K562 (cell line): ENCODE data around the gene PRR35. TPM values are rescaled to one million over a fixed set of nuclear protein-coding genes. Genes with fewer than 3 reads are reported as not detected.

Experiments used
- ATAC-seq: fragments of 200-7000 bp; cut with Tn5 transposase; 3 replicates; pipeline ENCODE4 v1.9.1; 2020; ENCODE audit warnings: moderate library complexity
- BruUV-seq: library from RNA; stranded (reverse); fragments of 400-500 nt; replicated peaks from 2 replicates; lab custom pipeline; 2021; lab: Mats Ljungman, UMichigan
- CTCF ChIA-PET: fragments of 300-600 bp; formaldehyde crosslinking; extraction: SDS; loops from one replicate; lab custom pipeline; 2021; ENCODE audit warnings: low intra/inter-chr PET ratio; lab: Yijun Ruan, JAX
- POLR2A ChIA-PET: fragments of 300-600, 350-650 bp; sonication (Branson Sonifier 250); formaldehyde crosslinking; extraction: SDS; loops from one replicate; lab custom pipeline; 2021; ENCODE audit warnings: antibody characterized with exemption, inconsistent platforms; lab: Yijun Ruan, JAX
- DNase-seq, 4 experiments: peaks; one replicate each; pipeline versions ENCODE4 v3.0.0 to v3.0.0-alpha.2; 2011 to 2018; ENCODE audit warnings: low spot score in 3 of 4, mixed read lengths in 3 of 4; ENCODE audit errors: extremely low read depth in 1 of 4
- FAIRE-seq: peaks from 2 replicates; lab custom pipeline; 2011; peaks lifted over from hg19 to GRCh38; lab: Jason Lieb, UNC
- H2AFZ ChIP-seq: 2 replicates; pipeline ENCODE4 v1.6.0; 2011; ENCODE audit warnings: low read depth, low read length, control low read depth, inconsistent platforms
- H3K27ac ChIP-seq: fragments of 200-600 bp; 3 replicates; pipeline ENCODE4 v1.8.0; 2011; ENCODE audit warnings: low read depth, mild to moderate bottlenecking, control low read depth, inconsistent platforms, low read length, moderate library complexity, mixed read lengths; ENCODE audit errors: extremely low read depth
- H3K27me3 ChIP-seq, 2 experiments: fragments of 300-600 bp in 1 of 2; 2 replicates in 1 of 2; 3 replicates in 1 of 2; pipeline versions ENCODE4 v1.6.0 to v1.8.0; 2011; ENCODE audit warnings: inconsistent platforms in 2 of 2, low read length in 2 of 2, mild to moderate bottlenecking in 1 of 2, mixed read lengths in 1 of 2, moderate library complexity in 1 of 2; ENCODE audit not compliant: control insufficient read depth in 2 of 2, insufficient read depth in 2 of 2
- H3K36me3 ChIP-seq: fragments of 300-600 bp; 3 replicates; pipeline ENCODE4 v1.8.0; 2011; ENCODE audit warnings: mild to moderate bottlenecking, low read length, inconsistent platforms; ENCODE audit not compliant: control insufficient read depth, insufficient read depth
- H3K4me1 ChIP-seq, 2 experiments: fragments of 200-600 bp in 1 of 2; replicated peaks in 1 of 2; 2 replicates in 1 of 2; 3 replicates in 1 of 2; pipeline versions ENCODE4 v1.5.1 to v1.8.0; 2011; ENCODE audit warnings: inconsistent platforms in 2 of 2, low read length in 2 of 2, mild to moderate bottlenecking in 1 of 2, mixed read lengths in 1 of 2, moderate library complexity in 1 of 2; ENCODE audit not compliant: control insufficient read depth in 2 of 2, insufficient read depth in 2 of 2
- H3K4me2 ChIP-seq: 2 replicates; pipeline ENCODE4 v1.6.1; 2011; ENCODE audit warnings: low read length, control low read depth, inconsistent platforms, mixed read lengths; ENCODE audit not compliant: insufficient read depth
- H3K4me3 ChIP-seq: fragments of 200-600 bp; sonication (generic), shearing (Covaris generic); 2 replicates; pipeline ENCODE4 v1.5.1; 2016; ENCODE audit warnings: control low read depth, inconsistent platforms
- H3K79me2 ChIP-seq: fragments of 200-600 bp; 3 replicates; pipeline ENCODE4 v1.8.0; 2011; ENCODE audit warnings: low read length, inconsistent platforms; ENCODE audit not compliant: control insufficient read depth, insufficient read depth
- H3K9ac ChIP-seq, 2 experiments: 2 replicates each; pipeline versions ENCODE4 v1.6.0 to v1.6.1; 2011; ENCODE audit warnings: low read depth in 2 of 2, low read length in 2 of 2, control low read depth in 1 of 2, inconsistent platforms in 1 of 2, mild to moderate bottlenecking in 1 of 2, mixed read lengths in 1 of 2; ENCODE audit not compliant: insufficient read depth in 1 of 2
- H3K9me1 ChIP-seq: one replicate; pipeline ENCODE4 v1.6.0; 2011; ENCODE audit warnings: inconsistent platforms, mild to moderate bottlenecking, low read length, moderate library complexity; ENCODE audit not compliant: control insufficient read depth, insufficient read depth
- H3K9me3 ChIP-seq: replicated peaks from 2 replicates; pipeline ENCODE4 v1.5.1; 2011; ENCODE audit warnings: low read depth, low read length, inconsistent platforms; ENCODE audit not compliant: control insufficient read depth, insufficient read depth
- H4K20me1 ChIP-seq: replicated peaks from 2 replicates; pipeline ENCODE4 v1.6.1; 2011; ENCODE audit warnings: low read length, inconsistent platforms, mixed read lengths; ENCODE audit not compliant: control insufficient read depth, insufficient read depth
- NCOR1 ChIP-seq: fragments of 450-650 bp; IDR thresholded peaks from 2 replicates; pipeline ENCODE4 v1.6.1; 2016; ENCODE audit warnings: mild to moderate bottlenecking, moderate library complexity
- NFE2 ChIP-seq: IDR thresholded peaks from 2 replicates; pipeline ENCODE4 v1.6.1; 2014; ENCODE audit warnings: antibody characterized with exemption, low read depth
- TAF9B ChIP-seq: fragments of 450-650 bp; IDR thresholded peaks from 2 replicates; pipeline ENCODE4 v1.6.1; 2018; ENCODE audit warnings: mild to moderate bottlenecking; ENCODE audit not compliant: partially characterized antibody
- ZBTB8A ChIP-seq: fragments of 450-650 bp; IDR thresholded peaks from 2 replicates; pipeline ENCODE4 v1.6.1; 2018; ENCODE audit warnings: mild to moderate bottlenecking, moderate library complexity; ENCODE audit not compliant: partially characterized antibody
- ZNF584 ChIP-seq: fragments of 200-800 bp; sonication (Bioruptor generic); IDR thresholded peaks from 2 replicates; pipeline ENCODE4 v1.6.1; 2016; ENCODE audit warnings: low read depth, mild to moderate bottlenecking, missing genetic modification characterization, missing compliant biosample characterization
- ZNF76 ChIP-seq: fragments of 250-450 bp; sonication (Bioruptor Pico); IDR thresholded peaks from 2 replicates; pipeline ENCODE4 v1.4.0; 2020; ENCODE audit warnings: mild to moderate bottlenecking, moderate library complexity, borderline replicate concordance
- WGBS: fragments of 100-300 bp; shearing (Covaris generic); methylation state at CpG from one replicate; pipeline ENCODE4 v1.1.6; 2016; ENCODE audit warnings: low coverage, mixed read lengths; ENCODE audit not compliant: insufficient coverage; ENCODE audit errors: missing lambda C conversion rate; 5-methylcytosine and 5-hydroxymethylcytosine counted together
- in situ Hi-C: fragments of 300-500 bp; cut with MboI; formaldehyde crosslinking; loops from 4 replicates; pipeline ENCODE4 v1.15.0; 2018; ENCODE audit warnings: inconsistent platforms, mixed read lengths
- intact Hi-C: fragments of 100-400 bp; cut with micrococcal nuclease; formaldehyde crosslinking; loops from 2 replicates; pipeline ENCODE4 v1.14.2; 2022
- polyA plus RNA-seq, 8 experiments: library from polyadenylated mRNA; depleted of rRNA in 4 of 8; stranded (reverse) in 5 of 8; unstranded in 3 of 8; fragments of >200 nt; fragmentation: Nextera tagmentation in 2 of 8; fragmentation: Illumina TruSeq in 1 of 8; extraction: Ambion mirVana in 2 of 8; extraction: Trizol in 1 of 8; gene quantifications; 2 replicates each; pipeline versions ENCODE4 v1.2.1 to v1.2.3, GENCODE V29; 2011 to 2014; ENCODE audit warnings: inconsistent platforms in 1 of 8, missing spikeins in 1 of 8
- total RNA-seq, 7 experiments: library from RNA; depleted of rRNA in 6 of 7; stranded (reverse); fragments of >200 nt in 6 of 7; fragmentation: Illumina TruSeq in 2 of 7; extraction: Trizol in 2 of 7; gene quantifications; 2 replicates each; pipeline versions ENCODE4 v1.2.1 to v1.2.3, GENCODE V29; 2011 to 2021; ENCODE audit warnings: low replicate concordance in 1 of 7
- TF ChIP-seq, protein P1 (sequence below): fragments of 450-650 bp; IDR thresholded peaks from 2 replicates; pipeline ENCODE4 v1.6.1; 2016; ENCODE audit warnings: missing biosample characterization, missing genetic modification characterization
- TF ChIP-seq, protein P2 (sequence below): sonication (generic); formaldehyde crosslinking; IDR thresholded peaks from 2 replicates; pipeline ENCODE4 v1.8.0; 2023; ENCODE audit warnings: missing genetic modification reagents, mild to moderate bottlenecking, borderline replicate concordance
- TF ChIP-seq, protein P3 (sequence below): fragments of 450-650 bp; formaldehyde crosslinking; IDR thresholded peaks from 2 replicates; pipeline ENCODE4 v1.4.0; 2020; ENCODE audit warnings: mild to moderate bottlenecking, moderate library complexity

PRR35 gene
- total and polyA plus RNA-seq, 9 of the 15 experiments (the other 6 are each of a cell fraction or from before 2014, with no cell fraction given): 0.17 to 0.45 (median 0.21) TPM; not detected in 5

DNA sequence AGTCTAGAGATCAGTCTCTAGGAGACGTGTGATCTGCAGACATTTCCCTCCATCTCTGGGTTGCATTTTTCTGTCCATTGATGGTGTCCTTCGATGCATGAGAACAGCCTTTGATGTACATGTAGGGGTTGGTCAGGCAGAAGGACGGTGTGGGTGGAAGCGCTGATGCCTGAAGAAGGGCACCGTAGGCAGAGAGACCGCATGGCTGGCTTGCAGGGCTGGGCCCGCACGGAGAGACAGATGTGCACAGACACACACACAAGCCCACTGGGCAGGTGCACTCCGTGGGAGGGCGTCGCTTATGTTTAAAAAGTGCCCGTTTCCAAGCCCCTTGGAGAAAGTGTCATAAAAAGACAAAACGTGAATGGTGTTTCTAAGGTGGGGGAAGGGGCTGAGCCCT is 54.9 kb downstream of the PRR35 start:
- no peaks in the 10 kb centered on the region for H3K27me3 ChIP-seq
- in situ Hi-C loops (no loop called here), intact Hi-C loops (no loop called here)
- H3K36me3 ChIP-seq: peaks cover 6% of the 10 kb centered on the region; the same call in 1 of the 3 replicates
- H3K4me3 ChIP-seq: no peak overlapping the region
- H2AFZ ChIP-seq: no peak overlapping the region
- BruUV-seq: no TSS peak
- DNase-seq: no peak
- H4K20me1 ChIP-seq: no peaks in the 10 kb centered on the region
- no peak overlapping the region for H3K4me2 ChIP-seq
- TF ChIP-seq, protein P1, sequence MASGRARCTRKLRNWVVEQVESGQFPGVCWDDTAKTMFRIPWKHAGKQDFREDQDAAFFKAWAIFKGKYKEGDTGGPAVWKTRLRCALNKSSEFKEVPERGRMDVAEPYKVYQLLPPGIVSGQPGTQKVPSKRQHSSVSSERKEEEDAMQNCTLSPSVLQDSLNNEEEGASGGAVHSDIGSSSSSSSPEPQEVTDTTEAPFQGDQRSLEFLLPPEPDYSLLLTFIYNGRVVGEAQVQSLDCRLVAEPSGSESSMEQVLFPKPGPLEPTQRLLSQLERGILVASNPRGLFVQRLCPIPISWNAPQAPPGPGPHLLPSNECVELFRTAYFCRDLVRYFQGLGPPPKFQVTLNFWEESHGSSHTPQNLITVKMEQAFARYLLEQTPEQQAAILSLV: no peak
- TF ChIP-seq ZNF76 (CRISPR knock-in tag) (no peak), TAF9B (no peak), ZBTB8A (no peak), NCOR1 (no peak), ZNF584 (CRISPR knock-in tag) (no peak), NFE2 (no peak)
- TF ChIP-seq, protein P2, sequence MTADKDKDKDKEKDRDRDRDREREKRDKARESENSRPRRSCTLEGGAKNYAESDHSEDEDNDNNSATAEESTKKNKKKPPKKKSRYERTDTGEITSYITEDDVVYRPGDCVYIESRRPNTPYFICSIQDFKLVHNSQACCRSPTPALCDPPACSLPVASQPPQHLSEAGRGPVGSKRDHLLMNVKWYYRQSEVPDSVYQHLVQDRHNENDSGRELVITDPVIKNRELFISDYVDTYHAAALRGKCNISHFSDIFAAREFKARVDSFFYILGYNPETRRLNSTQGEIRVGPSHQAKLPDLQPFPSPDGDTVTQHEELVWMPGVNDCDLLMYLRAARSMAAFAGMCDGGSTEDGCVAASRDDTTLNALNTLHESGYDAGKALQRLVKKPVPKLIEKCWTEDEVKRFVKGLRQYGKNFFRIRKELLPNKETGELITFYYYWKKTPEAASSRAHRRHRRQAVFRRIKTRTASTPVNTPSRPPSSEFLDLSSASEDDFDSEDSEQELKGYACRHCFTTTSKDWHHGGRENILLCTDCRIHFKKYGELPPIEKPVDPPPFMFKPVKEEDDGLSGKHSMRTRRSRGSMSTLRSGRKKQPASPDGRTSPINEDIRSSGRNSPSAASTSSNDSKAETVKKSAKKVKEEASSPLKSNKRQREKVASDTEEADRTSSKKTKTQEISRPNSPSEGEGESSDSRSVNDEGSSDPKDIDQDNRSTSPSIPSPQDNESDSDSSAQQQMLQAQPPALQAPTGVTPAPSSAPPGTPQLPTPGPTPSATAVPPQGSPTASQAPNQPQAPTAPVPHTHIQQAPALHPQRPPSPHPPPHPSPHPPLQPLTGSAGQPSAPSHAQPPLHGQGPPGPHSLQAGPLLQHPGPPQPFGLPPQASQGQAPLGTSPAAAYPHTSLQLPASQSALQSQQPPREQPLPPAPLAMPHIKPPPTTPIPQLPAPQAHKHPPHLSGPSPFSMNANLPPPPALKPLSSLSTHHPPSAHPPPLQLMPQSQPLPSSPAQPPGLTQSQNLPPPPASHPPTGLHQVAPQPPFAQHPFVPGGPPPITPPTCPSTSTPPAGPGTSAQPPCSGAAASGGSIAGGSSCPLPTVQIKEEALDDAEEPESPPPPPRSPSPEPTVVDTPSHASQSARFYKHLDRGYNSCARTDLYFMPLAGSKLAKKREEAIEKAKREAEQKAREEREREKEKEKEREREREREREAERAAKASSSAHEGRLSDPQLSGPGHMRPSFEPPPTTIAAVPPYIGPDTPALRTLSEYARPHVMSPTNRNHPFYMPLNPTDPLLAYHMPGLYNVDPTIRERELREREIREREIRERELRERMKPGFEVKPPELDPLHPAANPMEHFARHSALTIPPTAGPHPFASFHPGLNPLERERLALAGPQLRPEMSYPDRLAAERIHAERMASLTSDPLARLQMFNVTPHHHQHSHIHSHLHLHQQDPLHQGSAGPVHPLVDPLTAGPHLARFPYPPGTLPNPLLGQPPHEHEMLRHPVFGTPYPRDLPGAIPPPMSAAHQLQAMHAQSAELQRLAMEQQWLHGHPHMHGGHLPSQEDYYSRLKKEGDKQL: no peak
- TF ChIP-seq, protein P3, sequence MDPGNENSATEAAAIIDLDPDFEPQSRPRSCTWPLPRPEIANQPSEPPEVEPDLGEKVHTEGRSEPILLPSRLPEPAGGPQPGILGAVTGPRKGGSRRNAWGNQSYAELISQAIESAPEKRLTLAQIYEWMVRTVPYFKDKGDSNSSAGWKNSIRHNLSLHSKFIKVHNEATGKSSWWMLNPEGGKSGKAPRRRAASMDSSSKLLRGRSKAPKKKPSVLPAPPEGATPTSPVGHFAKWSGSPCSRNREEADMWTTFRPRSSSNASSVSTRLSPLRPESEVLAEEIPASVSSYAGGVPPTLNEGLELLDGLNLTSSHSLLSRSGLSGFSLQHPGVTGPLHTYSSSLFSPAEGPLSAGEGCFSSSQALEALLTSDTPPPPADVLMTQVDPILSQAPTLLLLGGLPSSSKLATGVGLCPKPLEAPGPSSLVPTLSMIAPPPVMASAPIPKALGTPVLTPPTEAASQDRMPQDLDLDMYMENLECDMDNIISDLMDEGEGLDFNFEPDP: no peak
- ChIA-PET POLR2A (no interaction called here), CTCF (no interaction called here)
- WGBS: 83% methylated on average over 13 of the region's 13 CpGs
- H3K4me1 ChIP-seq: peaks cover 0 to 29% of the 10 kb centered on the region in 2 experiments; a peak in 2 of 5 replicates
- H3K9me1 ChIP-seq: no peaks in the 10 kb centered on the region
- no peak overlapping the region; the same call in 2 of the 3 replicates for H3K27ac ChIP-seq
- no peak for FAIRE-seq
- ATAC-seq: no peak
- H3K9me3 ChIP-seq: 0 out of 2 replicates have a peak, but pooled peaks cover 4% of the 10 kb centered on the region
- no peak overlapping the region for H3K9ac ChIP-seq
- H3K79me2 ChIP-seq: peaks cover 3% of the 10 kb centered on the region; the same call in 2 of the 3 replicates
